Subcutaneous adipose tissue (tissue), 4 donors: ENCODE measurements around the gene UGT1A3. TPM values are rescaled to one million over a fixed set of nuclear protein-coding genes. Genes with fewer than 3 reads are reported as not detected.

ENCODE experiments used
- total RNA-seq, 4 donors: library from RNA; depleted of rRNA; stranded (reverse); fragments of >200 nt; gene quantifications; one replicate each; pipeline ENCODE4 v1.1.0, GENCODE V29; 2016
- TF ChIP-seq, protein P1 (sequence below): fragments of 450-650 bp; IDR thresholded peaks from one replicate; pipeline ENCODE4 v1.5.1; 2016; ENCODE audit warnings: low read depth, mild to moderate bottlenecking, control low read depth, antibody characterized with exemption, moderate library complexity

The UGT1A3 gene
- total RNA-seq, 4 donors from 2014 or later = not detected

GRCh38 chr2:233772153-233772552 is 43.3 kb downstream of the UGT1A3 start:
- TF ChIP-seq, protein P1, sequence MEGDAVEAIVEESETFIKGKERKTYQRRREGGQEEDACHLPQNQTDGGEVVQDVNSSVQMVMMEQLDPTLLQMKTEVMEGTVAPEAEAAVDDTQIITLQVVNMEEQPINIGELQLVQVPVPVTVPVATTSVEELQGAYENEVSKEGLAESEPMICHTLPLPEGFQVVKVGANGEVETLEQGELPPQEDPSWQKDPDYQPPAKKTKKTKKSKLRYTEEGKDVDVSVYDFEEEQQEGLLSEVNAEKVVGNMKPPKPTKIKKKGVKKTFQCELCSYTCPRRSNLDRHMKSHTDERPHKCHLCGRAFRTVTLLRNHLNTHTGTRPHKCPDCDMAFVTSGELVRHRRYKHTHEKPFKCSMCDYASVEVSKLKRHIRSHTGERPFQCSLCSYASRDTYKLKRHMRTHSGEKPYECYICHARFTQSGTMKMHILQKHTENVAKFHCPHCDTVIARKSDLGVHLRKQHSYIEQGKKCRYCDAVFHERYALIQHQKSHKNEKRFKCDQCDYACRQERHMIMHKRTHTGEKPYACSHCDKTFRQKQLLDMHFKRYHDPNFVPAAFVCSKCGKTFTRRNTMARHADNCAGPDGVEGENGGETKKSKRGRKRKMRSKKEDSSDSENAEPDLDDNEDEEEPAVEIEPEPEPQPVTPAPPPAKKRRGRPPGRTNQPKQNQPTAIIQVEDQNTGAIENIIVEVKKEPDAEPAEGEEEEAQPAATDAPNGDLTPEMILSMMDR = no peak

- TF ChIP-seq, protein P1 = no peak
Measured at GRCh38 chr2:233772583-233772982, 43.7 kb downstream of the UGT1A3 start.

DNA sequence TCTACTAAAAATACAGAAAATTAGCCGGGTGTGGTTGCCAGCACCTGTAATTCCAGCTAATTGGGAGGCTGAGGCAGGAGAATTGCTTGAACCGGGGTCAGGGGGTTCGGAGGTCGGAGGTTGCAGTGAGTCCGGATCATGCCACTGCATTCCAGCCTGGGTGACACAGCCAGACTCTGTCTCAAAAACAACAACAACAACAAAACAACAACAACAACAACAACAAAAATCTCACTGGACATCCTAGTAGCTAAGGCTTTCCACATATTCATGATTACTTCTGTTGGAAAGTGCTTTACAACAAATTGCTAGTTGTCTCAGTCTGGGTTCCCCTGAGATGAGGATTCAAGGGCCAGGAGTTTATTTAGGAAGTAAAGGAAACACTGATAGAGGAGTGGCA is 45.0 kb downstream of the UGT1A3 start:
- TF ChIP-seq, protein P1 = no peak

DNA sequence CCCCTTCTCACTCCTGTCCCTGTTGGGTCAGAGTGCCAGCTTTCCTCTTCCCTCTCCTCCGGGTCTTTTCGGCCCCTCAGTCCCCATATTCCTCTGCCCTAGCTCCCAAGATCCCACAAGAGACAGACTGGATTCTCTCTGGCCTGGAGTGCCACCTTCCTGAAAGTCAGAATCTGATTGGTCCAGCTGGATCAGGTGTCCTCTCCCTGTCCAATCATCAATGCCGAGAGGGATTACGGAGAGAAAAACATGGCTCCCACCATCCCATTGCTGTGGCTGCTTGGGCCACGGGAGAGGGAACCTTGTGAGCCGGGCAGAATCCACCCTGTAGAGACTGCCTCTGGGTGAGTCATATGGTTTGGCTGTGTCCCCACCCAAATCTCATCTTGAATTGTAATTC is 46.6 kb downstream of the UGT1A3 start:
- TF ChIP-seq, protein P1 = no peak

DNA sequence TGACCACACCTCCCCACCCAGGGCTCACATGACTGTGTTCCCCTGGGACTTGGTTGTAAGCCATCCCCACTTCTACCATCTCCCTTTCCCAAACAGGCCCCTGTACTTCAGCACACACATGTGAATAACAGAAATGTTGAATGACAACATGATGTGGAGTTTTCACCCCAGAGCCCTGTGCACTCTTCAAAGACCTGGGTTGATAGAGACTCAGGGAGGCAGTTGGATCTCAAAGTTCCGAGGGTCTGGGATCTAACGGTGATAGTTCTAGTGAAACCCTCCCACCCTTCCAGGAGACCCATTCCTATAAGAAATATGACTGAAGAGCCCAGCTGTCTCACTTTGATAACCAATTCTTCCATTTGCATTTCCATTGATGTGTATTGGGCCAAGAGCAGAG is 49.2 kb downstream of the UGT1A3 start, which contains the start of gene MROH2A:
MROH2A (plus strand) TSS at position 301 of the 400 bp plus-strand sequence. CDS start 1,029 bp downstream, outside the sequence.
- TF ChIP-seq, protein P1 = no peak

DNA sequence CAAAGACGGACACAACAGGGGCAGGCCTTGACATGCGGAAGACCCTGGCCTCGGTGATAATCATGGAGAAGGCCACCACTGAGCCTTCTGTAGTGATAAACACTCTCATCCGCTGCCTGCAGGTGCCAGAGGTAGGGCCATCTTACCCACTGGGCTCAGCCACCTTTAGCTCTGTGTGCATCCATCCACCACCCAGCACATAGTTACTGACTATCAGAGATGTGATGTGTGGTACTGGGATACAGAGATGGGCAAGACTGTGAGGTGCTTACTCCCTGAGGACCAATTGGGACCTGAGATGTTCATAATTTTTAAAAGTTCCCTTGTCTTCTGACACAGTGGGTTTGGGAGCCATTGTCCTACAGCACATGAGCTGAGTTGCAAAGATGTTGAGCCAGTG is 50.9 kb downstream of the UGT1A3 start:
- TF ChIP-seq, protein P1 = no peak

DNA sequence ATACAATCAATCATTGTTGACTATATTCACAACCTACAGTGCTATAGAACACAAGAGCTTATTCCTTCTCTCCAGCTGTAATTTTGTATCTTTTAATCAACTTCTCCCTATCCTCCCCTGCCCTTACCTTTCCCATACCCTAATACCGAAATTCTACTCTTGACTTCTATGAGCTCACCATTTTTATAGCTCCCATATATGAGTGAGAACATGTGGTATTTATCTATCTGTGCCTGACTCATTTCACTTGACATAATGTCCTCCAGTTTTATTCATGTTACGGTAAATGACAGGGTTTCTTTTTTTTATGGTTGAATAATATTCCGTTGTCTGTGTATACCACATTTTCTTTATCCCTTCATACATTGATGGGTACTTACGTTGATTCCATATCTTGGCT is 51.9 kb downstream of the UGT1A3 start:
- TF ChIP-seq, protein P1 = no peak
